Putamen (tissue), 1 donor: ENCODE data around the gene ATP6V1G1.
"Not testable (repeated sequence)": the region's sequence is repeated elsewhere in the genome, so short reads cannot be mapped to it uniquely, and the experiment has no call there.

Experiments used
- DNase-seq: peaks from one replicate; pipeline ENCODE4 v3.0.0-alpha.2; 2016; ENCODE audit warnings: low spot score

The ATP6V1G1 gene

GRCh38 chr9:114580609-114581193, 6.9 kb upstream of the ATP6V1G1 start:
- no peak for DNase-seq

GRCh38 chr9:114583371-114584155, 4.0 kb upstream of the ATP6V1G1 start:
- DNase-seq = no peak

- DNase-seq = no peak
These were observed 641 bp downstream of the ATP6V1G1 start for GRCh38 chr9:114588210-114588609.

- no peak for DNase-seq
These were observed 1.3 kb downstream of the ATP6V1G1 start for GRCh38 chr9:114588651-114589526.

- no peak for DNase-seq
These were observed 2.8 kb downstream of the ATP6V1G1 start for GRCh38 chr9:114590328-114590727.

- no peak for DNase-seq
These were observed 3.8 kb downstream of the ATP6V1G1 start for GRCh38 chr9:114591291-114591787.

- no peak for DNase-seq
These were observed 4.3 kb downstream of the ATP6V1G1 start for GRCh38 chr9:114591849-114592248.

GRCh38 chr9:114592356-114592755, 4.8 kb downstream of the ATP6V1G1 start:
- no peak for DNase-seq

GRCh38 chr9:114594136-114594535, 6.6 kb downstream of the ATP6V1G1 start:
- DNase-seq = no peak

- DNase-seq = not testable (repeated sequence)
These were observed 13.1 kb downstream of the ATP6V1G1 start for GRCh38 chr9:114600502-114601248.

- not testable (repeated sequence) for DNase-seq
These were observed 14.2 kb downstream of the ATP6V1G1 start for GRCh38 chr9:114601787-114602186.

- DNase-seq = no peak
These were observed 15.1 kb downstream of the ATP6V1G1 start for GRCh38 chr9:114602620-114603019.

- DNase-seq = no peak
These were observed 15.7 kb downstream of the ATP6V1G1 start for GRCh38 chr9:114603248-114603647.

GRCh38 chr9:114604989-114605388, 17.4 kb downstream of the ATP6V1G1 start:
- no peak for DNase-seq

- no peak for DNase-seq
These were observed 18.5 kb downstream of the ATP6V1G1 start for GRCh38 chr9:114606068-114606467.

- no peak for DNase-seq
These were observed 19.1 kb downstream of the ATP6V1G1 start for GRCh38 chr9:114606597-114607207.

- no peak for DNase-seq
These were observed 20.3 kb downstream of the ATP6V1G1 start for GRCh38 chr9:114607671-114608524.

GRCh38 chr9:114608525-114608796, 20.9 kb downstream of the ATP6V1G1 start:
- DNase-seq = no peak

- DNase-seq = peak; percentile 31
These were observed 24.1 kb downstream of the ATP6V1G1 start for GRCh38 chr9:114611516-114612271.
